Calu3 (cell line): ENCODE data around the gene C2CD4D. TPM values are rescaled to one million over a fixed set of nuclear protein-coding genes. Genes with fewer than 3 reads are reported as not detected.

ENCODE experiments used
- BruUV-seq: library from RNA; stranded (reverse); fragments of 400-500 nt; replicated peaks from 2 replicates; lab custom pipeline; 2021; lab: Mats Ljungman, UMichigan
- CTCF ChIA-PET: fragments of 300-600 bp; sonication (Branson Sonifier 250); formaldehyde crosslinking; loops from one replicate; lab custom pipeline; 2022; ENCODE audit warnings: antibody characterized with exemption; lab: Charles Lee
- DNase-seq: peaks from one replicate; pipeline ENCODE4 v3.0.0; 2022
- H3K27ac Mint-ChIP-seq: one replicate; pipeline ENCODE4 v1.8.0; 2022; ENCODE audit warnings: mixed read lengths; ENCODE audit not compliant: unreplicated experiment
- H3K27me3 Mint-ChIP-seq: one replicate; pipeline ENCODE4 v1.8.0; 2022; ENCODE audit warnings: mixed read lengths; ENCODE audit not compliant: unreplicated experiment
- H3K36me3 Mint-ChIP-seq: one replicate; pipeline ENCODE4 v1.8.0; 2022; ENCODE audit warnings: mild to moderate bottlenecking, moderate library complexity, mixed read lengths; ENCODE audit not compliant: insufficient read depth, unreplicated experiment
- H3K4me1 Mint-ChIP-seq: one replicate; pipeline ENCODE4 v1.8.0; 2022; ENCODE audit warnings: mild to moderate bottlenecking, low read depth, mixed read lengths; ENCODE audit not compliant: unreplicated experiment
- H3K4me3 Mint-ChIP-seq: one replicate; pipeline ENCODE4 v1.8.0; 2022; ENCODE audit warnings: mild to moderate bottlenecking, low read depth, moderate library complexity, mixed read lengths; ENCODE audit not compliant: unreplicated experiment
- H3K9me3 Mint-ChIP-seq: one replicate; pipeline ENCODE4 v1.8.0; 2022; ENCODE audit warnings: low read depth, mixed read lengths; ENCODE audit not compliant: unreplicated experiment
- intact Hi-C: fragments of 100-400 bp; cut with micrococcal nuclease; formaldehyde crosslinking; loops from one replicate; pipeline ENCODE4 v1.10.0; 2022; ENCODE audit not compliant: unreplicated experiment
- total RNA-seq: library from RNA; stranded (reverse); gene quantifications from 2 replicates; pipeline ENCODE4 v1.2.3, GENCODE V29; 2022
- TF ChIP-seq, protein P1 (sequence below): fragments of 200-600 bp; IDR thresholded peaks from one replicate; pipeline ENCODE4 v1.8.0; 2022; ENCODE audit warnings: antibody characterized with exemption; ENCODE audit not compliant: unreplicated experiment

The C2CD4D gene
- total RNA-seq, 1 experiment from 2014 or later, result 2.5 TPM

DNA sequence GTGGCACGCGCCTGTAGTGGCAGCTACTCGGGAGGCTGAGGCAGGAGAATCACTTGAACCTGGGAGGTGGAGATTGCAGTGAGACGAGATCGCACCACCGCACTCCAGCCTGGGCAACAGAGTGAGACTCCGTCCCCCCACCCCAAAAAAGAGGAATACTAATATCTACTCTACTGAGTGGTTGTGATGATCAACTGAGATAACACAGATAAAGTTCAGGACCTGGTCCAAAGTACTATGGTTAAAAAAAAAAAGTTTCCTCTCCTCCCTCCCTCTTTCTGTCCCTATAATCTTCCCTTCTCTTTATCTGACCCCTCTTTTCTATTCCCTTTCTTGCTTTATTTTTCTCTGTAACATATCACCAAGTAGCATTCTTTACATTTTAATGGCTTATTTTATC, 4.0 kb downstream of the C2CD4D start:
- Mint-ChIP-seq H3K4me3 (no peak overlapping the region), H3K27me3 (no peaks in the 10 kb centered on the region), H3K9me3 (no peaks in the 10 kb centered on the region), H3K27ac (peak overlapping the region; percentile 8), H3K36me3 (peaks cover 32% of the 10 kb centered on the region), H3K4me1 (peaks cover 67% of the 10 kb centered on the region)
- CTCF ChIA-PET, result interaction anchor here (0.7 to 1.7 kb wide), 6 partner anchors 11 to 250 kb away, joined by 3 to 12 read pairs (median 6); no protein-coding TSS in a partner anchor
- no TSS peak for BruUV-seq
- no peak for DNase-seq
- TF ChIP-seq, protein P1, sequence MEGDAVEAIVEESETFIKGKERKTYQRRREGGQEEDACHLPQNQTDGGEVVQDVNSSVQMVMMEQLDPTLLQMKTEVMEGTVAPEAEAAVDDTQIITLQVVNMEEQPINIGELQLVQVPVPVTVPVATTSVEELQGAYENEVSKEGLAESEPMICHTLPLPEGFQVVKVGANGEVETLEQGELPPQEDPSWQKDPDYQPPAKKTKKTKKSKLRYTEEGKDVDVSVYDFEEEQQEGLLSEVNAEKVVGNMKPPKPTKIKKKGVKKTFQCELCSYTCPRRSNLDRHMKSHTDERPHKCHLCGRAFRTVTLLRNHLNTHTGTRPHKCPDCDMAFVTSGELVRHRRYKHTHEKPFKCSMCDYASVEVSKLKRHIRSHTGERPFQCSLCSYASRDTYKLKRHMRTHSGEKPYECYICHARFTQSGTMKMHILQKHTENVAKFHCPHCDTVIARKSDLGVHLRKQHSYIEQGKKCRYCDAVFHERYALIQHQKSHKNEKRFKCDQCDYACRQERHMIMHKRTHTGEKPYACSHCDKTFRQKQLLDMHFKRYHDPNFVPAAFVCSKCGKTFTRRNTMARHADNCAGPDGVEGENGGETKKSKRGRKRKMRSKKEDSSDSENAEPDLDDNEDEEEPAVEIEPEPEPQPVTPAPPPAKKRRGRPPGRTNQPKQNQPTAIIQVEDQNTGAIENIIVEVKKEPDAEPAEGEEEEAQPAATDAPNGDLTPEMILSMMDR, result no peak
- intact Hi-C loops, result loop anchor here (5.0 to 10.0 kb wide), 3 partner anchors 218 to 641 kb away; partner anchors contain the start of genes PIP5K1A and VPS72

DNA sequence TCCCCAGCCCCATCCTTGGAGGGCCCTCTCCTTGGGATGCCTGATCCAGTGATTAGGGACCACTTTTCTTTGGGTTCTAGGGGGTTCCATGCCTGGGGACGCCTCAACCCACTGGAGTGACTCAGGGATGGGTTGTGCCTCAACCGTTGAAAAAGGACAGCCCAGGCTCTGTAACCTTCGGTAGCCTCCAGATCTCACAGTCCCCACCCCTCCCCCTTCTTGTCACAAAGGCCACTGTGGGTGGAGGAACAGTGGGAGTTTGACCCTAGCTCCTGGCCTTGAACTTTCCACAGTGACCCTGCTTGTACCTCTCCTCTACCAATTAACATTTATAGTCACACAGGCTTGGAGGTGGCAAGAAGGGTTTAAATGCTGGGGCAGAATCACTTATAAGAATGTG, 5.4 kb downstream of the C2CD4D start:
- Mint-ChIP-seq H3K4me3 (no peak overlapping the region), H3K36me3 (peaks cover 18% of the 10 kb centered on the region), H3K27me3 (no peaks in the 10 kb centered on the region), H3K27ac (no peak overlapping the region), H3K9me3 (no peaks in the 10 kb centered on the region), H3K4me1 (peaks cover 72% of the 10 kb centered on the region)
- DNase-seq, result no peak
- intact Hi-C loops, result loop anchor here (10.0 kb wide), 1 partner anchor 639 kb away; the partner anchor contains the start of genes PIP5K1A and VPS72
- TF ChIP-seq, protein P1, result no peak
- BruUV-seq, result no TSS peak
- CTCF ChIA-PET, result no interaction called here

DNA sequence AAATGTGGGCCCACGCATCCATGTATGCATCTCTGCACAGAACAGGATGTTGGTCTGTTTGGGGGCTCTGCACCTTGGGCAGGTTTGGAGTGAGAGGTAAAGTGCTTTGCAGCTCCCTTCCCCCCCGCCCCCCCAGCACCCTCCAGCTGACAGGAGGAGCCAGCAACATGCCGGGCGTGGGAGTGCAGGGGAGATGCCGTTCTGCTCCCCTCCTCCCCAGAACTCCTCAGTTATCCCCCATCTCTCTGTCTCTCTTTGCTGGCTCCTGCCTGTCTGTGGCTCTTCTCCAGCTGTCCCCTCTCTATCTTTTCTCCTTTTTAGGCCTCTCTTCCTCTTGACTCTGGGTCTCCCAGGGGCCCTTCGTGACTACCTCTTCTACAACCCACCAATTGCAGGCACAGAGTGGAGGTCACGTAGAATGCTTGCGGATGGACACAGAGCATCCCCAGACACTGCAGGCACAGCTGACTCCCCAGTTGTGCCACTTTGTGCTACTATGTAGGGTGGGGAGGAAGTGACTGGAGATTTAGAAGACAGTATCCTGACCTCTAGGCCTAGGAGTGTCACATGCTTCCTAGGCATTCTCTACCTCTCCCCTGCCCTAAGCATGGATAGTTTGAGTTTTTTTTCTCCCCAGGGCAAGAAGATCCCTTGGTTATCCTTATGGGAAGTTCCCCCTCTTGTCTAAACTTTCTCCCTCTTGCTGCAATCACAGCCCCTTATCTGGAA, 6.3 kb downstream of the C2CD4D start:
- no peak overlapping the region for H3K27ac Mint-ChIP-seq

DNA sequence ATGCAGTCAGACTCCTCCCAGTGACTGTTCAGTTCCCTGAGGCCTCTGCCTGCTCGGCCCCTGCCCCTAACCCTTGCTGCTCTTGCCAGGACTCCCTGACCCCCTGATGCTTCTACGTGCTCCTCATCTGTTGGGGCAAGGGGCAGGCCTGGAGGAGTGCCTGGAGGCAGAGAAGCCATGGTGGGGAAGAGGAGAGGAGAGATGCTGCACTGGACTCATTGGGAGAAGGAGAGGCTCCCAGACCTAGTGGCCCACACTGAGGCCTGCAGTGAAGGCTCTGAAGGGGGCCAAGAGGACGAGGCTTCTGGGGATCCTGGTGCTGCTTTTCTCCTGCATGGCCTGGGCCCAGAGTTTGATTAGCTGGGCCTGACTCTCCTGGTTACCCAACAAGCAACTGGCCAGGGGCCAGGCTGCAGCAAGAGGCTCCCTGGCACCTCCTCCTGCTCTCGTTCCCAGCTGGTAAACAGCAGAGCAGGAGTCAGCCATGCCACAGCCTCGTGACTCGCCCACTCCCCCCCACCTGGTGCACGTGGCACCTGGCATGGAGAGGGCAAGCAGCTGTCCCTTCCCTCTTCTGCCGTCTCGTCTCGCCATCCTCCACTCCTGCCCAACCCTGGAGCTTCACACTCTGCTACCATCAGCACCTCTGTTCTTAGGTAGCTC, 7.2 kb downstream of the C2CD4D start:
- Mint-ChIP-seq H3K4me1 (peaks cover 71% of the 10 kb centered on the region), H3K27me3 (no peaks in the 10 kb centered on the region), H3K4me3 (no peak overlapping the region), H3K9me3 (no peaks in the 10 kb centered on the region), H3K27ac (no peak overlapping the region), H3K36me3 (peaks cover 12% of the 10 kb centered on the region)
- DNase-seq, result peak; percentile 60
- CTCF ChIA-PET, result interaction anchor here (0.6 to 1.1 kb wide), 2 partner anchors 38 to 139 kb away, joined by 3 to 5 read pairs; no protein-coding TSS in a partner anchor
- intact Hi-C loops, result loop anchor here (10.0 kb wide), 1 partner anchor 638 kb away; the partner anchor contains the start of genes PIP5K1A and VPS72
- BruUV-seq, result no TSS peak
- TF ChIP-seq, protein P1, result no peak

More for the DNA sequence above, 6.3 kb downstream of the C2CD4D start:
- no peaks in the 10 kb centered on the region for H3K9me3 Mint-ChIP-seq
- no TSS peak for BruUV-seq
- no peaks in the 10 kb centered on the region for H3K27me3 Mint-ChIP-seq
- no peak for DNase-seq
- no peak overlapping the region for H3K4me3 Mint-ChIP-seq
- TF ChIP-seq, protein P1, result no peak
- intact Hi-C loops, result loop anchor here (10.0 kb wide), 1 partner anchor 639 kb away; the partner anchor contains the start of genes PIP5K1A and VPS72
- peaks cover 18% of the 10 kb centered on the region for H3K36me3 Mint-ChIP-seq
- CTCF ChIA-PET, result interaction anchor here (1.1 kb wide), 1 partner anchor 140 kb away, joined by 3 read pairs; no protein-coding TSS in a partner anchor
- peaks cover 76% of the 10 kb centered on the region for H3K4me1 Mint-ChIP-seq
